Fibroblast of skin of abdomen (primary cell): ENCODE measurements around the gene MON1A.
"Not testable (repeated sequence)": the region's sequence is repeated elsewhere in the genome, so short reads cannot be mapped to it uniquely, and the experiment has no call there.

ENCODE experiments used
- DNase-seq: peaks from one replicate; pipeline ENCODE4 v3.0.0-alpha.2; 2013

MON1A gene

GRCh38 chr3:49917806-49918590 is 11.6 kb downstream of the MON1A start:
- not testable (repeated sequence) for DNase-seq

GRCh38 chr3:49916686-49917085 is 12.9 kb downstream of the MON1A start:
- peak; percentile 50 for DNase-seq

GRCh38 chr3:49914906-49915305 is 14.7 kb downstream of the MON1A start:
- DNase-seq = no peak

GRCh38 chr3:49912881-49913281 is 16.7 kb downstream of the MON1A start:
- no peak for DNase-seq

GRCh38 chr3:49911611-49912010 is 18.0 kb downstream of the MON1A start:
- no peak for DNase-seq

- no peak for DNase-seq
These were observed 18.5 kb downstream of the MON1A start for GRCh38 chr3:49911124-49911420.

- DNase-seq = no peak
These were observed 19.0 kb downstream of the MON1A start for GRCh38 chr3:49910409-49911123.

GRCh38 chr3:49908373-49909199 is 21.0 kb downstream of the MON1A start:
- no peak for DNase-seq

- peak; percentile 38 for DNase-seq
These were observed 23.4 kb downstream of the MON1A start for GRCh38 chr3:49906073-49906743.

- not testable (repeated sequence) for DNase-seq
These were observed 25.2 kb downstream of the MON1A start for GRCh38 chr3:49904448-49904847.

GRCh38 chr3:49903451-49904424 is 25.9 kb downstream of the MON1A start, which contains the start of gene MST1R:
TSS of gene MST1R (minus strand) at chr3:49903873. CDS start at chr3:49903609, 264 bp downstream.
- peak; percentile 12 for DNase-seq

- no peak for DNase-seq
These were observed 26.9 kb downstream of the MON1A start for GRCh38 chr3:49902511-49903345.

- no peak for DNase-seq
These were observed 28.0 kb downstream of the MON1A start for GRCh38 chr3:49901366-49902339.

- DNase-seq = no peak
These were observed 29.0 kb downstream of the MON1A start for GRCh38 chr3:49900491-49901153.

- no peak for DNase-seq
These were observed 29.8 kb downstream of the MON1A start for GRCh38 chr3:49899815-49900214.

GRCh38 chr3:49898991-49899390 is 30.6 kb downstream of the MON1A start:
- DNase-seq = no peak

- DNase-seq = no peak
These were observed 33.3 kb downstream of the MON1A start for GRCh38 chr3:49896345-49896744.

- no peak for DNase-seq
These were observed 33.8 kb downstream of the MON1A start for GRCh38 chr3:49895791-49896190.

- DNase-seq = no peak
These were observed 40.3 kb downstream of the MON1A start for GRCh38 chr3:49889296-49889695.
